Pancreas (tissue), 10 donors: ENCODE data around the gene AKAP10. TPM values are rescaled to one million over a fixed set of nuclear protein-coding genes. Genes with fewer than 3 reads are reported as not detected.
"Not testable (repeated sequence)": the region's sequence is repeated elsewhere in the genome, so short reads cannot be mapped to it uniquely, and the experiment has no call there.

Experiments used
- ATAC-seq, 4 donors: fragments of 200-7000 bp; cut with Tn5 transposase; one replicate each; pipeline versions ENCODE4 v1.8.0 to v1.9.1; 2020; ENCODE audit warnings: mild to moderate bottlenecking in 4 of 4, moderate library complexity in 4 of 4
- DNase-seq, 6 donors: peaks; one replicate each; pipeline ENCODE4 v3.0.0-alpha.2; 2020
- FAIRE-seq: peaks from 2 replicates; lab custom pipeline; 2012; peaks lifted over from hg19 to GRCh38; lab: Jason Lieb, UNC
- H3K27ac ChIP-seq, 4 donors: fragments of 200-600 bp; sonication (generic); 1 replicate in 3 of 4; 2 replicates in 1 of 4; pipeline versions ENCODE4 v1.5.0 to v1.8.0; 2020
- H3K27me3 ChIP-seq, 4 donors: fragments of 200-600 bp; one replicate each; pipeline ENCODE4 v1.8.0; 2021
- H3K36me3 ChIP-seq, 3 donors: fragments of 200-600 bp; sonication (generic) in 1 of 3; one replicate each; pipeline versions ENCODE4 v1.5.0 to v1.8.0; 2020 to 2021
- H3K4me1 ChIP-seq, 3 donors: fragments of 200-600 bp; one replicate each; pipeline ENCODE4 v1.8.0; 2021
- H3K4me3 ChIP-seq, 4 donors: fragments of 200-600 bp; sonication (generic) in 2 of 4; one replicate each; pipeline versions ENCODE4 v1.5.0 to v1.8.0; 2020 to 2021
- H3K9me3 ChIP-seq, 4 donors: fragments of 200-600 bp; one replicate each; pipeline ENCODE4 v1.8.0; 2021
- WGBS, 2 donors: extraction: QIAGEN DNeasy Blood & Tissue Kit; methylation state at CpG; one replicate each; pipeline ENCODE4 v1.1.7; 2013; 5-methylcytosine and 5-hydroxymethylcytosine counted together
- intact Hi-C, 3 donors: fragments of 100-400 bp; cut with DNase I; formaldehyde crosslinking; loops; one replicate each; pipeline versions ENCODE4 v1.11.1 to v1.14.2; 2022
- polyA plus RNA-seq, 2 donors: library from polyadenylated mRNA; stranded (reverse); fragments of 200-250 nt; gene quantifications; one replicate each; pipeline ENCODE4 v1.2.3, GENCODE V29; 2013
- total RNA-seq, 6 donors: library from RNA; stranded (reverse); fragmentation: NEBNext Ultra II Directional in 4 of 6; extraction: Animal tissue kit (Norgen Biotek cat#: 25700) in 4 of 6; gene quantifications; one replicate each; pipeline versions ENCODE4 v1.2.1 to v1.2.4, GENCODE V29; 2021 to 2023
- TF ChIP-seq, protein P1 (sequence below), 4 donors: fragments of 200-600 bp; sonication (generic) in 3 of 4; IDR thresholded peaks; one replicate each; pipeline versions ENCODE4 v1.5.0 to v1.8.0; 2021; ENCODE audit warnings: antibody characterized with exemption in 4 of 4
- donor health status: healthy with polysubstance abuse.
- donor health status: DM: no; HTN: no; CAD: no; lungs with moderate emphysema.
- donor health status: DM: no; HTN: no; CAD: no.
- donor health status: control.
- donor health status: control.
- donor health status: Bipolar disorder and iron deficiency.
- donor health status: DM: yes; HTN: yes; CAD: no.
- donor health status: DM: no; HTN: no; CAD: no.
- donor health status: DM: no; HTN: no; CAD: no.
- donor health status: DM: yes; HTN: yes; CAD: no.

AKAP10 gene
- total and polyA plus RNA-seq, 8 donors = 4.0 to 25.5 (median 11.8) TPM

DNA sequence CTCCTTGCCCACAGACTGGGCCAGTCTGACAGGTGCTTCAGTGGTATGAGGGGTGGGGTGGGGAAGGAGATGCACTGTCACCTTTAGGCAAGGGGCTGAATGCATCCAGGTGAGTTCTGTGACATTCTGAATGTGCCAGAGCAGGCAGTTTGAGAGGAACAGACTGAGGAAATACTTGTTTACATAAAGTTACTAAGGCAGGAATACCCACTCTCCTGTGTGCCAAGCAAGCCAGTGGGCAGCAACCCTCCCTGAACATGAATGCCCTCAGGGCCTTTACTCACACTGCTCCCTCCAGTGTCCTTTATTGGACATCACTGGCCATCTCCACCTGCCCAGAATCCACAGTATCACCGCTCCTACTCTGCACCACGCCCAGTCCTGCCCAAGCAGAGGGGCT is 76.8 kb downstream of the AKAP10 start:
- DNase-seq = no peak
- intact Hi-C loops = no loop called here
- Histone ChIP-seq H3K4me3 (no peak overlapping the region), H3K27ac (no peak overlapping the region), H3K27me3 (no peaks in the 10 kb centered on the region), H3K9me3 (no peaks in the 10 kb centered on the region), H3K4me1 (peaks cover 0 to 3% (median 0%) of the 10 kb centered on the region in 3 donors), H3K36me3 (peaks cover 0 to 13% (median 0%) of the 10 kb centered on the region in 3 donors)
- WGBS, 2 donors = 98 to 100% methylated on average over 2 of the region's 2 CpGs
- FAIRE-seq = no peak
- TF ChIP-seq, protein P1, sequence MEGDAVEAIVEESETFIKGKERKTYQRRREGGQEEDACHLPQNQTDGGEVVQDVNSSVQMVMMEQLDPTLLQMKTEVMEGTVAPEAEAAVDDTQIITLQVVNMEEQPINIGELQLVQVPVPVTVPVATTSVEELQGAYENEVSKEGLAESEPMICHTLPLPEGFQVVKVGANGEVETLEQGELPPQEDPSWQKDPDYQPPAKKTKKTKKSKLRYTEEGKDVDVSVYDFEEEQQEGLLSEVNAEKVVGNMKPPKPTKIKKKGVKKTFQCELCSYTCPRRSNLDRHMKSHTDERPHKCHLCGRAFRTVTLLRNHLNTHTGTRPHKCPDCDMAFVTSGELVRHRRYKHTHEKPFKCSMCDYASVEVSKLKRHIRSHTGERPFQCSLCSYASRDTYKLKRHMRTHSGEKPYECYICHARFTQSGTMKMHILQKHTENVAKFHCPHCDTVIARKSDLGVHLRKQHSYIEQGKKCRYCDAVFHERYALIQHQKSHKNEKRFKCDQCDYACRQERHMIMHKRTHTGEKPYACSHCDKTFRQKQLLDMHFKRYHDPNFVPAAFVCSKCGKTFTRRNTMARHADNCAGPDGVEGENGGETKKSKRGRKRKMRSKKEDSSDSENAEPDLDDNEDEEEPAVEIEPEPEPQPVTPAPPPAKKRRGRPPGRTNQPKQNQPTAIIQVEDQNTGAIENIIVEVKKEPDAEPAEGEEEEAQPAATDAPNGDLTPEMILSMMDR (IDR thresholded peaks at IDR 0.05) = no peak
- ATAC-seq = no peak

DNA sequence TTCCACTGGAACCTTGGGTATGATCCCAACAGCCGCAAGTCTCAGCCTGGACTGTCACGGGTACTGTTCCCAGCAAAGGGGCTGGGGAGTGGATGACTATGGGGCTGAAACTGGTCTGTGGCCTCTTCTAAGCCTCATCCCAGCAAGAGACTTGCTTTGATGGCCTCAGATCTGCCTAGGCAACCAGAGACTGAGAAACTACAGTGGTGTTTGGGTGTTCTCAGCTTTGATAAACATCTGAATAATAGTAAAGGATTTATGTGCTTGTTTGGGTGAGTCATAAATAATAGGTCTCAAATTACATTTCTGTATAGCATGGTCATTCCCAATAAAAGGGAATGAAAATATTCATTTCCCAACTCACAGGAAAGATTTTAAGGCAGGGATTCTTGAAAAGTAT is 79.7 kb downstream of the AKAP10 start:
- TF ChIP-seq, protein P1 (IDR thresholded peaks at IDR 0.05) = no peak
- Histone ChIP-seq H3K27me3 (no peaks in the 10 kb centered on the region), H3K36me3 (no peaks in the 10 kb centered on the region), H3K4me1 (no peaks in the 10 kb centered on the region), H3K4me3 (no peak overlapping the region), H3K27ac (no peak overlapping the region), H3K9me3 (no peaks in the 10 kb centered on the region)
- intact Hi-C loops = no loop called here
- ATAC-seq (peak in 1 of 4 donors; percentile 25), DNase-seq (no peak), FAIRE-seq (no peak)
- 79 to 81% methylated on average over 2 of the region's 2 CpGs for WGBS, 2 donors

DNA sequence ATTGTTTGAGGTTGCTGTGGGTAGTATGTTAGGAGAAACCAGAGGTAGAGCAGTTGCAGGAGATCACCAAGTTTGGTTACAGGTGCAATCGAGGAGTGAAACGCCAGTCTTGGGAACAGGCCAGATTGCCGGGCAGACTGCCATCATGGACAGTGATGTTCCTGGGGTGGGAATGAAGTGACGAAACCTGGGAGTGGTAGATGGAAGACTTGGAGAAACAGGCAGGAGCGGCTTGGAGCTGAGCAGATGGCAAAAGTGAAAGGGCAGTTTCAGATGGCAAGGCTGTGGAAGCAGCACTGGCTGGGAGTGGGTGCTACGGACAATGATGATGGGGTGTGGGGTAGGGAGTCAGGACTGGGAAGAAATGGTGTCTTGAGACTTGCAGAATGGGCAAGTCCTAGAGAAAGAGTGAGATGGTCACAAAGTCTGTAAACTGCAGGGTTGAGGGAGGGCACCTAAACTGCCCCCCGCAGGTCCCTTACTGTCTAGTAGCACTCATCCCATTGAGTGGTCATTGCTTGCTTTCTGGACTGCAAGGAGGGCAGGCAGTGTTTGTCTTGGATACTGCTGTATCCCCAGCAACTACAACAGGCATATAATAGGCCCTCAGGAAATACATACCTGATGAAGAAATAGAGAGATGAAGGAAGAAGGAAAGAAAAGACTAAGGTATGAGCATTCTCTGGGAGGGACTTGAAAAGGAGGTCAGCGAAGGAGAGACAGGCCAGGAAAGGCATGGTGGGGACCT is 80.4 kb downstream of the AKAP10 start:
- H3K4me3 ChIP-seq = no peak overlapping the region
- WGBS, 2 donors = 48 to 53% methylated on average over 8 of the region's 8 CpGs
- no peaks in the 10 kb centered on the region for H3K36me3 ChIP-seq
- intact Hi-C loops = no loop called here
- TF ChIP-seq, protein P1 (IDR thresholded peaks at IDR 0.05) = no peak
- no peak overlapping the region for H3K27ac ChIP-seq
- no peak for FAIRE-seq
- peak in 2 of 4 donors; percentile 30 to 56 for ATAC-seq
- no peaks in the 10 kb centered on the region for H3K9me3 ChIP-seq
- peak in 4 of 6 donors; percentile 5 to 64 (median 46) for DNase-seq
- no peaks in the 10 kb centered on the region for H3K4me1 ChIP-seq
- H3K27me3 ChIP-seq = no peaks in the 10 kb centered on the region

DNA sequence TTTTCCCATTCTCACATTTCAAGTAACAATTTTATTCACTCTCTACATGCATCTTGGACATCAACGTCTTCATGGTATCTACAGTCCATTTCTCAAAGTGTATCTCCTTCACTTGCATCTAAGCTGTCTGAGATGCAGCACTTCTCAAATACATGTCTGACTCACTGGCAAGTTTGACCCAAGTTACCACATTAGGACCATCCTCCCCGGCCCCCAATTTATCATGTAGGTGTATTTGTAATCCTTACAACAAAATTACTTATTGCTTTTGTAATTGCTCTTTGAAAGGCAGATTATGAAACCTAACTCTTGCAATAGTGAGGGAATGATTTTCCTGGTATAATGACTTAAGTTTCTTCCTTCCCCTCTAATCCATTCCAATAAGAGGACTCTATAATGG is 80.9 kb downstream of the AKAP10 start:
- Histone ChIP-seq H3K4me1 (no peaks in the 10 kb centered on the region), H3K4me3 (no peak overlapping the region), H3K36me3 (no peaks in the 10 kb centered on the region), H3K9me3 (no peaks in the 10 kb centered on the region), H3K27ac (no peak overlapping the region), H3K27me3 (no peaks in the 10 kb centered on the region)
- FAIRE-seq (no peak), DNase-seq (no peak), ATAC-seq (no peak)
- intact Hi-C loops = no loop called here
- TF ChIP-seq, protein P1 (IDR thresholded peaks at IDR 0.05) = no peak
- WGBS, 2 donors = 44 to 60% methylated on average over 2 of the region's 2 CpGs

DNA sequence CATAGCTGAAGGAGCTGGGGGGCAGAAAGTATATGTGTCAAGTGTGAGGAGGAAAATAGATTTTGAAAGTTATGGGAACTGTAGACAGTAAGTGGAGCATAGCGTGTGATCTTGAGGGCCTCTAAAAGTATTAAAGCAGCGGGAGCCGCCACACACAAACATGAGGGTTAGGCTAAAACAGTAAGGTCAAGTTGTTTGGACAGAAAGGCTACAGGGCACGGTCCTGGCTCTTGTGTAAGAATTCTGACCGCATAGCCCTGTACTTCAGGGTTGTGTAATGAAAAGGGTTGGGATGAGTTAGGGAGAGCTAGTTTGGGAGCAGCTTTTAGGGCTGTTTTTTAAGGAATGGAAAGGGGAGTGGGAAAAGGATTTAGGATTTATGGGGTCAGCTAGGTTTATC is 87.1 kb downstream of the AKAP10 start:
- H3K4me3 ChIP-seq, H3K27ac ChIP-seq, ATAC-seq, H3K4me1 ChIP-seq, intact Hi-C loops, H3K9me3 ChIP-seq, H3K27me3 ChIP-seq, DNase-seq, FAIRE-seq, H3K36me3 ChIP-seq: not testable (repeated sequence)
- WGBS, 2 donors = 87 to 92% methylated on average over 5 of the region's 5 CpGs

DNA sequence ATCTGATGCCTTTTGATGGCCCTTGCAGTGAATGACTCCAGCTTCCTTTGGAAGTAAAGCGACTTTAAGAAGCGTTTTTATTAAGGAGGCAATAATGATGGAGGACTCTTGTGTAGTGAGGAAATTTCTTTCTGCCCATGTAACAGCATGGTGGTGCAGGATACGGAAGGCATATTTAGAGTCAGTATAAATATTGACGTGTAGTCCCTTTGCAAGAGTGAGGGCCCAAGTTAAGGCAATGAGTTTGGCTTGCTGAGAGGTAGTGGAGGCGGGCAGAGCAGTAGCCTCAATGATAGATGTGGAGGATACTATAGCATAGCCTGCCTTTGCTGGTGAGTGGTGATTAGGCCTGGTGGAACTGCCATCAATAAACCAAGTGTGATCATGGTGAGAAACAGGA is 87.6 kb downstream of the AKAP10 start:
- H3K27me3 ChIP-seq, H3K4me1 ChIP-seq, ATAC-seq, H3K4me3 ChIP-seq, FAIRE-seq, H3K27ac ChIP-seq, H3K36me3 ChIP-seq, DNase-seq, H3K9me3 ChIP-seq, intact Hi-C loops: not testable (repeated sequence)
- 86 to 88% methylated on average over 5 of the region's 5 CpGs for WGBS, 2 donors
